Keratinocyte (primary cell): ENCODE measurements around the gene HOXA10. TPM values are rescaled to one million over a fixed set of nuclear protein-coding genes. Genes with fewer than 3 reads are reported as not detected.

Source experiments
- DNase-seq: peaks from one replicate; pipeline ENCODE4 v3.0.0-alpha.2; 2011; ENCODE audit warnings: low read depth, missing footprints, low spot score
- FAIRE-seq: peaks from 2 replicates; lab custom pipeline; 2011; peaks lifted over from hg19 to GRCh38; lab: Jason Lieb, UNC
- H2AFZ ChIP-seq: 2 replicates; pipeline ENCODE4 v1.6.0; 2012; ENCODE audit warnings: low read length, control low read depth, inconsistent platforms; ENCODE audit not compliant: control insufficient read depth
- H3K27ac ChIP-seq: 2 replicates; pipeline ENCODE4 v1.5.1; 2011; ENCODE audit warnings: low read length; ENCODE audit not compliant: control insufficient read depth, insufficient read depth
- H3K27me3 ChIP-seq: 3 replicates; pipeline ENCODE4 v1.6.0; 2011; ENCODE audit warnings: low read length; ENCODE audit not compliant: control insufficient read depth, insufficient read depth; ENCODE audit errors: extremely low read depth
- H3K36me3 ChIP-seq, 2 experiments: 2 replicates in 1 of 2; 3 replicates in 1 of 2; pipeline ENCODE4 v1.5.1; 2011; ENCODE audit warnings: low read length in 2 of 2, mild to moderate bottlenecking in 1 of 2; ENCODE audit not compliant: control insufficient read depth in 2 of 2, insufficient read depth in 2 of 2; ENCODE audit errors: extremely low read depth in 1 of 2
- H3K4me1 ChIP-seq: 3 replicates; pipeline ENCODE4 v1.5.1; 2011; ENCODE audit warnings: low read length; ENCODE audit not compliant: control insufficient read depth, insufficient read depth; ENCODE audit errors: extremely low read depth
- H3K4me2 ChIP-seq: 3 replicates; pipeline ENCODE4 v1.6.0; 2011; ENCODE audit warnings: low read depth, low read length; ENCODE audit not compliant: control insufficient read depth, insufficient read depth; ENCODE audit errors: extremely low read depth
- H3K4me3 ChIP-seq, 3 experiments: fragments of 200-600 bp in 1 of 3; sonication (generic) in 1 of 3; 2 replicates in 2 of 3; 3 replicates in 1 of 3; pipeline ENCODE4 v1.5.1; 2011 to 2016; ENCODE audit warnings: low read length in 3 of 3, mild to moderate bottlenecking in 3 of 3, control low read depth in 2 of 3, inconsistent platforms in 1 of 3, low read depth in 1 of 3, mixed read lengths in 1 of 3, mixed run types in 1 of 3, moderate library complexity in 1 of 3; ENCODE audit not compliant: control insufficient read depth in 2 of 3, insufficient read depth in 2 of 3; ENCODE audit errors: extremely low read depth in 1 of 3
- H3K79me2 ChIP-seq: 2 replicates; pipeline ENCODE4 v1.6.0; 2012; ENCODE audit warnings: low read length; ENCODE audit not compliant: control insufficient read depth, insufficient read depth
- H3K9ac ChIP-seq: 3 replicates; pipeline ENCODE4 v1.6.0; 2011; ENCODE audit warnings: low read length; ENCODE audit not compliant: control insufficient read depth, insufficient read depth; ENCODE audit errors: extremely low read depth
- H3K9me1 ChIP-seq: 3 replicates; pipeline ENCODE4 v1.6.0; 2011; ENCODE audit warnings: low read length; ENCODE audit not compliant: control insufficient read depth, insufficient read depth; ENCODE audit errors: extremely low read depth
- H3K9me3 ChIP-seq: 2 replicates; pipeline ENCODE4 v1.5.1; 2012; ENCODE audit warnings: low read depth, low read length; ENCODE audit not compliant: control insufficient read depth
- H4K20me1 ChIP-seq: 3 replicates; pipeline ENCODE4 v1.6.0; 2011; ENCODE audit warnings: low read length; ENCODE audit not compliant: control insufficient read depth, insufficient read depth; ENCODE audit errors: extremely low read depth
- CTCF ChIP-seq, 3 experiments: IDR thresholded peaks in 1 of 3; conservative IDR thresholded peaks in 1 of 3; optimal IDR thresholded peaks in 1 of 3; 2 replicates in 2 of 3; 3 replicates in 1 of 3; pipeline versions ENCODE3 to v1.5.1; 2011; ENCODE audit warnings: low read length in 3 of 3, mild to moderate bottlenecking in 3 of 3, moderate library complexity in 2 of 3, control low read depth in 1 of 3, inconsistent platforms in 1 of 3; ENCODE audit not compliant: insufficient read depth in 2 of 3; ENCODE audit errors: extremely low read depth in 1 of 3
- EZH2 ChIP-seq: IDR thresholded peaks from one replicate; pipeline ENCODE4 v1.6.1; 2012; ENCODE audit warnings: inconsistent platforms, mild to moderate bottlenecking, low read length, moderate library complexity
- dilution Hi-C: fragments of 300-500 bp; cut with MboI; formaldehyde crosslinking; loops from one replicate; pipeline ENCODE4 v1.7.0; 2020; ENCODE audit warnings: low sequenced_read_pairs; ENCODE audit not compliant: extremely low pct_ligation_motif_present
- polyA plus RNA-seq, 5 experiments: library from polyadenylated mRNA; depleted of rRNA in 3 of 5; stranded (reverse) in 3 of 5; stranded (forward) in 1 of 5; unstranded in 1 of 5; fragments of >200 nt; gene quantifications; 1 replicate in 1 of 5; 2 replicates in 3 of 5; 3 replicates in 1 of 5; pipeline versions ENCODE4 v1.2.1 to v1.2.3, GENCODE V29; 2011 to 2012; ENCODE audit warnings: missing spikeins in 2 of 5, low read depth in 1 of 5, low replicate concordance in 1 of 5

The HOXA10 gene
- polyA plus RNA-seq, 1 donor (not counting 4 experiments of a cell fraction or from before 2014, with no cell fraction given) = 2.4 TPM

GRCh38 chr7:27188386-27189294 is 14.5 kb upstream of the HOXA10 start:
- dilution Hi-C loops = no loop called here
- Histone ChIP-seq H3K36me3 (no peaks in the 10 kb centered on the region), H3K9me1 (no peaks in the 10 kb centered on the region), H3K27ac (no peak overlapping the region), H3K4me2 (peak overlapping the region; percentile 37), H4K20me1 (no peaks in the 10 kb centered on the region), H3K4me3 (peak overlapping the region in 1 of 3 experiments; percentile 38), H3K79me2 (no peaks in the 10 kb centered on the region), H3K9me3 (no peaks in the 10 kb centered on the region), H3K27me3 (peaks cover 97% of the 10 kb centered on the region), H2AFZ (no peak overlapping the region), H3K9ac (no peak overlapping the region), H3K4me1 (peaks cover 12% of the 10 kb centered on the region)
- TF ChIP-seq CTCF (optimal IDR thresholded peaks at IDR 0.05 in 1 of 3, IDR thresholded peaks at IDR 0.05 in 1 of 3, conservative IDR thresholded peaks at IDR 0.05 in 1 of 3; ENCODE audit: extremely low read depth in 1 of 3, insufficient read depth in 2 of 3, low read length in 3 of 3) = no peak
- TF ChIP-seq EZH2 = peak; percentile 74
- DNase-seq (no peak), FAIRE-seq (no peak)

GRCh38 chr7:27187475-27188385 is 13.6 kb upstream of the HOXA10 start:
- Histone ChIP-seq H3K27ac (no peak overlapping the region), H3K79me2 (no peaks in the 10 kb centered on the region), H3K9me1 (no peaks in the 10 kb centered on the region), H3K4me3 (peak overlapping the region in 1 of 3 experiments; percentile 37), H3K4me2 (peak overlapping the region; percentile 37), H3K36me3 (no peaks in the 10 kb centered on the region), H2AFZ (no peak overlapping the region), H4K20me1 (no peaks in the 10 kb centered on the region), H3K27me3 (peaks cover 97% of the 10 kb centered on the region), H3K4me1 (peaks cover 13% of the 10 kb centered on the region), H3K9me3 (no peaks in the 10 kb centered on the region), H3K9ac (no peak overlapping the region)
- DNase-seq = no peak
- dilution Hi-C loops = no loop called here
- FAIRE-seq = no peak
- no peak for TF ChIP-seq CTCF (optimal IDR thresholded peaks at IDR 0.05 in 1 of 3, IDR thresholded peaks at IDR 0.05 in 1 of 3, conservative IDR thresholded peaks at IDR 0.05 in 1 of 3; ENCODE audit: extremely low read depth in 1 of 3, insufficient read depth in 2 of 3, low read length in 3 of 3)
- TF ChIP-seq EZH2 = peak; percentile 49
